Peyer's patch (tissue), 4 donors: ENCODE data around the gene MTMR6.

ENCODE experiments used
- POLR2A ChIP-seq, 2 donors: fragments of 450-650 bp; IDR thresholded peaks; one replicate each; pipeline ENCODE4 v1.5.1; 2017; ENCODE audit warnings: antibody characterized with exemption in 2 of 2, mild to moderate bottlenecking in 2 of 2, moderate library complexity in 2 of 2
- TF ChIP-seq, protein P1 (sequence below), 6 experiments: fragments of 450-650 bp in 4 of 6; fragments of 200-600 bp in 2 of 6; sonication (generic) in 1 of 6; IDR thresholded peaks; one replicate each; pipeline ENCODE4 v1.5.1; 2017 to 2019; ENCODE audit warnings: antibody characterized with exemption in 6 of 6, mild to moderate bottlenecking in 3 of 6, moderate library complexity in 1 of 6

DNA sequence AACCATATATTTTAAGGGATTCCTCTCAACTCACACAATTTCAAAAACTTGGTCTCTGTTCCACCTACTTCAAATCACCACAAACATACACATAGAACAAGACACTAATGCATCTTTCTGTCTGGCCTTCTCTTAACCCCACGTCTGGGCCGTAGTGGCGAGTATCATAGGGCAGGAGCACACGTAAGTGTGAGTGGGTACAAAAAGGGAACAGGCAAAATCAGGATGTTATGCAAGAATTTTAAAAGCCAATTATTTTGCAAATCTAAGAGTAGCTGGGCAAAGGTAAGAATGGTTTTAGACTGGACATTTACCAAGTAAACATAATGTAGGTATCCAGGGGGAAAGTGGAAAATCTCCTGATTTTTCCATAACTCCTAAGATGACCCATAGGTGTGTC is 35.1 kb downstream of the MTMR6 start:
- TF ChIP-seq, protein P1, sequence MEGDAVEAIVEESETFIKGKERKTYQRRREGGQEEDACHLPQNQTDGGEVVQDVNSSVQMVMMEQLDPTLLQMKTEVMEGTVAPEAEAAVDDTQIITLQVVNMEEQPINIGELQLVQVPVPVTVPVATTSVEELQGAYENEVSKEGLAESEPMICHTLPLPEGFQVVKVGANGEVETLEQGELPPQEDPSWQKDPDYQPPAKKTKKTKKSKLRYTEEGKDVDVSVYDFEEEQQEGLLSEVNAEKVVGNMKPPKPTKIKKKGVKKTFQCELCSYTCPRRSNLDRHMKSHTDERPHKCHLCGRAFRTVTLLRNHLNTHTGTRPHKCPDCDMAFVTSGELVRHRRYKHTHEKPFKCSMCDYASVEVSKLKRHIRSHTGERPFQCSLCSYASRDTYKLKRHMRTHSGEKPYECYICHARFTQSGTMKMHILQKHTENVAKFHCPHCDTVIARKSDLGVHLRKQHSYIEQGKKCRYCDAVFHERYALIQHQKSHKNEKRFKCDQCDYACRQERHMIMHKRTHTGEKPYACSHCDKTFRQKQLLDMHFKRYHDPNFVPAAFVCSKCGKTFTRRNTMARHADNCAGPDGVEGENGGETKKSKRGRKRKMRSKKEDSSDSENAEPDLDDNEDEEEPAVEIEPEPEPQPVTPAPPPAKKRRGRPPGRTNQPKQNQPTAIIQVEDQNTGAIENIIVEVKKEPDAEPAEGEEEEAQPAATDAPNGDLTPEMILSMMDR (IDR thresholded peaks at IDR 0.05): no peak
- no peak for TF ChIP-seq POLR2A (IDR thresholded peaks at IDR 0.05)
